OCI-LY3 (cell line): ENCODE results near the gene DAPP1.

Experiments used
- CTCF ChIP-seq: fragments of 200-600, 300-600 bp; sonication (generic); IDR thresholded peaks from 2 replicates; pipeline ENCODE4 v1.5.1; 2014; ENCODE audit warnings: antibody characterized with exemption, low read length, low read depth
- EZH2phosphoT487 ChIP-seq: fragments of 200-600 bp; shearing (Covaris generic); IDR thresholded peaks from 2 replicates; pipeline ENCODE4 v1.6.1; 2018; ENCODE audit warnings: antibody characterized with exemption, mixed run types, low read depth

- TF ChIP-seq CTCF (no peak), EZH2phosphoT487 (no peak)
These were observed 39.1 kb downstream of the DAPP1 start for GRCh38 chr4:99855678-99856077.
